Neural cell (in vitro differentiated cells): ENCODE measurements around the gene ROR1. TPM values are rescaled to one million over a fixed set of nuclear protein-coding genes. Genes with fewer than 3 reads are reported as not detected.

Experiments used
- H2AFZ ChIP-seq: fragments of 200-600, 300-800 bp; sonication (generic), shearing (Covaris generic); 2 replicates; pipeline ENCODE4 v1.6.0; 2014; ENCODE audit warnings: low read depth, mild to moderate bottlenecking, antibody characterized with exemption, low read length, moderate library complexity
- H3F3A ChIP-seq: fragments of 200-600 bp; shearing (Covaris generic); 2 replicates; pipeline ENCODE4 v1.6.1; 2016; ENCODE audit warnings: mild to moderate bottlenecking, moderate library complexity, mixed read lengths, antibody characterized with exemption, low read length; ENCODE audit not compliant: insufficient read depth, poor library complexity, severe bottlenecking
- H3K27ac ChIP-seq: fragments of 200-600, 300-800 bp; sonication (generic), shearing (Covaris generic); 2 replicates; pipeline ENCODE4 v1.5.1; 2014; ENCODE audit warnings: mild to moderate bottlenecking, low read length, moderate library complexity
- H3K27me3 ChIP-seq: fragments of 300-800, 200-600 bp; sonication (generic), shearing (Covaris generic); 2 replicates; pipeline ENCODE4 v1.6.0; 2014; ENCODE audit warnings: mild to moderate bottlenecking, low read depth, low read length, moderate library complexity; ENCODE audit not compliant: insufficient read depth
- H3K36me3 ChIP-seq: fragments of 300-800, 200-600 bp; sonication (generic), shearing (Covaris generic); 2 replicates; pipeline ENCODE4 v1.5.1; 2014; ENCODE audit warnings: mild to moderate bottlenecking, antibody characterized with exemption, low read length, moderate library complexity; ENCODE audit not compliant: insufficient read depth
- H3K4me2 ChIP-seq: fragments of 300-800, 200-600 bp; sonication (generic), shearing (Covaris generic); 2 replicates; pipeline ENCODE4 v1.6.0; 2014; ENCODE audit warnings: mild to moderate bottlenecking, low read length
- H3K4me3 ChIP-seq: fragments of 300-800, 200-600 bp; sonication (generic), shearing (Covaris generic); 2 replicates; pipeline ENCODE4 v1.5.1; 2014; ENCODE audit warnings: mild to moderate bottlenecking, low read length, moderate library complexity
- H3K79me2 ChIP-seq: fragments of 200-600 bp; shearing (Covaris generic); replicated peaks from 2 replicates; pipeline ENCODE4 v1.6.0; 2014; ENCODE audit warnings: mild to moderate bottlenecking, low read length, moderate library complexity; ENCODE audit not compliant: insufficient read depth
- H3K9ac ChIP-seq: fragments of 300-800, 200-600 bp; sonication (generic), shearing (Covaris generic); 2 replicates; pipeline ENCODE4 v1.6.1; 2016; ENCODE audit warnings: mild to moderate bottlenecking, low read length, mixed read lengths
- H3K9me2 ChIP-seq: fragments of 200-600 bp; shearing (Covaris generic); 2 replicates; pipeline ENCODE4 v1.6.1; 2016; ENCODE audit warnings: mild to moderate bottlenecking, low read length, mixed read lengths; ENCODE audit not compliant: insufficient read depth
- H3K9me3 ChIP-seq: fragments of 200-600, 300-800 bp; sonication (generic), shearing (Covaris generic); 2 replicates; pipeline ENCODE4 v1.6.1; 2016; ENCODE audit warnings: mild to moderate bottlenecking, mixed run types, low read length, moderate library complexity, mixed read lengths
- H4K20me1 ChIP-seq: fragments of 200-600 bp; shearing (Covaris generic); 2 replicates; pipeline ENCODE4 v1.6.1; 2016; ENCODE audit warnings: mild to moderate bottlenecking, mixed run types; ENCODE audit not compliant: insufficient read depth
- EP300 ChIP-seq: fragments of 450-650 bp; conservative IDR thresholded peaks from 2 replicates; pipeline ENCODE4 v1.6.1; 2014; ENCODE audit warnings: antibody characterized with exemption, mild to moderate bottlenecking, moderate library complexity; ENCODE audit not compliant: poor library complexity, severe bottlenecking
- EZH2 ChIP-seq: fragments of 200-600, 300-800 bp; shearing (Covaris generic), sonication (generic); IDR thresholded peaks from 2 replicates; pipeline ENCODE4 v1.6.1; 2014; ENCODE audit warnings: antibody characterized with exemption, low read length, borderline replicate concordance, mild to moderate bottlenecking; ENCODE audit not compliant: insufficient read depth, poor library complexity, severe bottlenecking
- POLR2AphosphoS5 ChIP-seq: IDR thresholded peaks from 2 replicates; pipeline ENCODE4 v1.6.1; 2012
- REST ChIP-seq: IDR thresholded peaks from 2 replicates; pipeline ENCODE4 v1.6.1; 2012; ENCODE audit warnings: borderline replicate concordance
- SMC3 ChIP-seq: fragments of 450-650 bp; conservative IDR thresholded peaks from 2 replicates; pipeline ENCODE4 v1.6.1; 2014; ENCODE audit warnings: antibody characterized with exemption, mild to moderate bottlenecking, moderate library complexity; ENCODE audit not compliant: poor library complexity
- TAF1 ChIP-seq: IDR thresholded peaks from 2 replicates; pipeline ENCODE4 v1.6.1; 2012; ENCODE audit warnings: low read depth
- polyA plus RNA-seq: library from polyadenylated mRNA; depleted of rRNA; stranded (reverse); fragments of >200 nt; gene quantifications from 2 replicates; pipeline ENCODE4 v1.2.3, GENCODE V29; 2014
- TF ChIP-seq, protein P1 (sequence below): fragments of 450-650 bp; IDR thresholded peaks from 2 replicates; pipeline ENCODE4 v1.5.1; 2014; ENCODE audit warnings: antibody characterized with exemption, mild to moderate bottlenecking, moderate library complexity; ENCODE audit not compliant: poor library complexity, severe bottlenecking

Gene ROR1
- polyA plus RNA-seq, 1 donor from 2014 or later: 0.27 TPM

GRCh38 chr1:64004451-64005025 lies 230.7 kb downstream of the ROR1 start:
- H2AFZ ChIP-seq: no peak overlapping the region
- no peaks in the 10 kb centered on the region for H3K27me3 ChIP-seq
- H3K9me2 ChIP-seq: no peaks in the 10 kb centered on the region
- H3K4me2 ChIP-seq: no peak overlapping the region
- H3K36me3 ChIP-seq: no peaks in the 10 kb centered on the region
- no peaks in the 10 kb centered on the region for H3K79me2 ChIP-seq
- H4K20me1 ChIP-seq: no peaks in the 10 kb centered on the region
- H3K9me3 ChIP-seq: no peaks in the 10 kb centered on the region
- no peak for TF ChIP-seq REST
- H3K4me3 ChIP-seq: no peak overlapping the region
- H3F3A ChIP-seq: no peaks in the 10 kb centered on the region
- H3K27ac ChIP-seq: no peak overlapping the region
- H3K9ac ChIP-seq: no peak overlapping the region

DNA sequence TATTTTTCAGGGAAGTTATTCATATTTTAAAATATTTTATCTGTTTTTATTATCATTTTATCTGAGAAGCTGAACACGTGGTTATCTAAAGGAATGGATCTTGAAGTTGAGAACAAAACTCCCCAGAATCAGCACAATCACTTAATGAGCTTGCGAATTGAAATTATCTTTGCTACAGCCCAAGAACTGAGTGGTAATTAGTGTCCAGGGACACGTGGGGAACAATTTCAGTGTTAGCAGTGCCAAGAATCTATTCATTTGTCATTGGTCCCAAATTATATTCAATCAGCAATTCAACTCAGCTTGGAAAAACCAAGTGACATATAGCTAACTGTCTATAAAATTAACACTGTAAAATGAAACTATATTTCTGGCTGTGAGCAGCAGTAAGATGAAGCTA lies 232.0 kb downstream of the ROR1 start:
- Histone ChIP-seq H4K20me1 (no peaks in the 10 kb centered on the region), H3K79me2 (no peaks in the 10 kb centered on the region), H3K36me3 (no peaks in the 10 kb centered on the region), H3K9ac (no peak overlapping the region), H3F3A (no peaks in the 10 kb centered on the region), H3K27ac (no peak overlapping the region), H3K27me3 (no peaks in the 10 kb centered on the region), H2AFZ (no peak overlapping the region), H3K9me3 (no peaks in the 10 kb centered on the region), H3K4me2 (no peak overlapping the region), H3K4me3 (no peak overlapping the region), H3K9me2 (no peaks in the 10 kb centered on the region)
- TF ChIP-seq REST (no peak), TAF1 (no peak), POLR2AphosphoS5 (no peak), EP300 (no peak), SMC3 (no peak), EZH2 (no peak)
- TF ChIP-seq, protein P1, sequence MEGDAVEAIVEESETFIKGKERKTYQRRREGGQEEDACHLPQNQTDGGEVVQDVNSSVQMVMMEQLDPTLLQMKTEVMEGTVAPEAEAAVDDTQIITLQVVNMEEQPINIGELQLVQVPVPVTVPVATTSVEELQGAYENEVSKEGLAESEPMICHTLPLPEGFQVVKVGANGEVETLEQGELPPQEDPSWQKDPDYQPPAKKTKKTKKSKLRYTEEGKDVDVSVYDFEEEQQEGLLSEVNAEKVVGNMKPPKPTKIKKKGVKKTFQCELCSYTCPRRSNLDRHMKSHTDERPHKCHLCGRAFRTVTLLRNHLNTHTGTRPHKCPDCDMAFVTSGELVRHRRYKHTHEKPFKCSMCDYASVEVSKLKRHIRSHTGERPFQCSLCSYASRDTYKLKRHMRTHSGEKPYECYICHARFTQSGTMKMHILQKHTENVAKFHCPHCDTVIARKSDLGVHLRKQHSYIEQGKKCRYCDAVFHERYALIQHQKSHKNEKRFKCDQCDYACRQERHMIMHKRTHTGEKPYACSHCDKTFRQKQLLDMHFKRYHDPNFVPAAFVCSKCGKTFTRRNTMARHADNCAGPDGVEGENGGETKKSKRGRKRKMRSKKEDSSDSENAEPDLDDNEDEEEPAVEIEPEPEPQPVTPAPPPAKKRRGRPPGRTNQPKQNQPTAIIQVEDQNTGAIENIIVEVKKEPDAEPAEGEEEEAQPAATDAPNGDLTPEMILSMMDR: no peak
